Measurements from ENCODE around the gene CEACAM1.
"Not testable (repeated sequence)": the region's sequence is repeated elsewhere in the genome, so short reads cannot be mapped to it uniquely, and the experiment has no call there.

The CEACAM1 gene

GRCh38 chr19:42528354-42529247, at the start of gene CEACAM1:
Gene CEACAM1 (minus strand): TSS chr19:42528481. CDS start chr19:42528374, 107 bp downstream.
- DNase-seq (ENCODE audit: low spot score), result no peak

- DNase-seq (ENCODE audit: low spot score), result no peak
Observed at GRCh38 chr19:42577016-42577415, 48.7 kb upstream of the CEACAM1 start.

- DNase-seq (ENCODE audit: low spot score), result no peak
Observed at GRCh38 chr19:42576241-42576640, 48.0 kb upstream of the CEACAM1 start.

- no peak for DNase-seq (ENCODE audit: low spot score)
Observed at GRCh38 chr19:42573642-42574041, 45.4 kb upstream of the CEACAM1 start.

- DNase-seq (ENCODE audit: low spot score), result no peak
Observed at GRCh38 chr19:42571116-42571515, 42.8 kb upstream of the CEACAM1 start.

- no peak for DNase-seq (ENCODE audit: low spot score)
Observed at GRCh38 chr19:42569193-42569592, 40.9 kb upstream of the CEACAM1 start.

- DNase-seq (ENCODE audit: low spot score), result no peak
Observed at GRCh38 chr19:42568006-42568405, 39.7 kb upstream of the CEACAM1 start.

GRCh38 chr19:42567567-42567966, 39.3 kb upstream of the CEACAM1 start:
- DNase-seq (ENCODE audit: low spot score), result no peak

GRCh38 chr19:42563352-42564210, 35.3 kb upstream of the CEACAM1 start:
- DNase-seq (ENCODE audit: low spot score), result peak; percentile 78

- no peak for DNase-seq (ENCODE audit: low spot score)
Observed at GRCh38 chr19:42561512-42561911, 33.2 kb upstream of the CEACAM1 start.

GRCh38 chr19:42560731-42561130, 32.5 kb upstream of the CEACAM1 start:
- no peak for DNase-seq (ENCODE audit: low spot score)

GRCh38 chr19:42558450-42559150, 30.3 kb upstream of the CEACAM1 start:
- no peak for DNase-seq (ENCODE audit: low spot score)

- not testable (repeated sequence) for DNase-seq (ENCODE audit: low spot score)
Observed at GRCh38 chr19:42557386-42557871, 29.1 kb upstream of the CEACAM1 start.

GRCh38 chr19:42555801-42556200, 27.5 kb upstream of the CEACAM1 start:
- no peak for DNase-seq (ENCODE audit: low spot score)

GRCh38 chr19:42555317-42555716, 27.0 kb upstream of the CEACAM1 start:
- DNase-seq (ENCODE audit: low spot score), result no peak

GRCh38 chr19:42554046-42554575, 25.8 kb upstream of the CEACAM1 start:
- DNase-seq (ENCODE audit: low spot score), result no peak

GRCh38 chr19:42553292-42554045, 25.2 kb upstream of the CEACAM1 start:
- peak; percentile 84 for DNase-seq (ENCODE audit: low spot score)

GRCh38 chr19:42552086-42553065, 24.1 kb upstream of the CEACAM1 start:
- DNase-seq (ENCODE audit: low spot score), result no peak

GRCh38 chr19:42550521-42550920, 22.2 kb upstream of the CEACAM1 start:
- DNase-seq (ENCODE audit: low spot score), result not testable (repeated sequence)

- DNase-seq (ENCODE audit: low spot score), result not testable (repeated sequence)
Observed at GRCh38 chr19:42549067-42549466, 20.8 kb upstream of the CEACAM1 start.

All from AG08395 (cell line).